GM23338 (cell line): ENCODE data around the gene MRPL38. TPM values are rescaled to one million over a fixed set of nuclear protein-coding genes. Genes with fewer than 3 reads are reported as not detected.

ENCODE experiments used
- ATAC-seq: fragments of 200-7000 bp; cut with Tn5 transposase; 3 replicates; pipeline ENCODE4 v1.9.1; 2020
- DNase-seq: peaks from one replicate; pipeline ENCODE4 v3.0.0-alpha.2; 2015; ENCODE audit warnings: low spot score
- H2AFZ ChIP-seq: fragments of 200-600 bp; sonication (generic); 2 replicates; pipeline ENCODE4 v1.8.0; 2016; ENCODE audit warnings: antibody characterized with exemption, mild to moderate bottlenecking, moderate library complexity
- H3F3A ChIP-seq: fragments of 200-600 bp; sonication (generic); replicated peaks from 2 replicates; pipeline ENCODE4 v1.8.0; 2017; ENCODE audit warnings: antibody characterized with exemption, mixed run types, low read depth
- H3K27ac ChIP-seq: fragments of 200-600 bp; sonication (generic); 2 replicates; pipeline ENCODE4 v1.6.1; 2016; ENCODE audit warnings: low read depth
- H3K27me3 ChIP-seq: fragments of 200-600 bp; sonication (generic); 2 replicates; pipeline ENCODE4 v1.8.0; 2016; ENCODE audit warnings: mild to moderate bottlenecking, mixed run types, moderate library complexity; ENCODE audit not compliant: insufficient read depth
- H3K36me3 ChIP-seq: fragments of 200-600 bp; sonication (generic); 2 replicates; pipeline ENCODE4 v1.8.0; 2016; ENCODE audit warnings: mild to moderate bottlenecking; ENCODE audit not compliant: insufficient read depth
- H3K4me1 ChIP-seq: fragments of 200-600 bp; sonication (generic); 2 replicates; pipeline ENCODE4 v1.8.0; 2016; ENCODE audit warnings: mild to moderate bottlenecking, moderate library complexity; ENCODE audit not compliant: insufficient read depth
- H3K4me2 ChIP-seq: fragments of 200-600 bp; sonication (generic); 2 replicates; pipeline ENCODE4 v1.7.1; 2017; ENCODE audit warnings: mixed run types
- H3K4me3 ChIP-seq: fragments of 200-600 bp; sonication (generic); 2 replicates; pipeline ENCODE4 v1.6.1; 2016; ENCODE audit warnings: mixed run types
- H3K79me2 ChIP-seq: fragments of 200-600 bp; sonication (generic); replicated peaks from 2 replicates; pipeline ENCODE4 v1.8.0; 2017; ENCODE audit warnings: mild to moderate bottlenecking; ENCODE audit not compliant: insufficient read depth
- H3K9me2 ChIP-seq: fragments of 200-600 bp; sonication (generic); 2 replicates; pipeline ENCODE4 v1.8.0; 2017; ENCODE audit not compliant: insufficient read depth
- H4K20me1 ChIP-seq: fragments of 200-600 bp; sonication (generic); replicated peaks from 2 replicates; pipeline ENCODE4 v1.8.0; 2017; ENCODE audit warnings: mild to moderate bottlenecking; ENCODE audit not compliant: insufficient read depth
- H3K27ac Mint-ChIP-seq: 2 replicates; pipeline ENCODE4 v1.8.0; 2020; ENCODE audit warnings: inconsistent platforms, mild to moderate bottlenecking, moderate library complexity, mixed read lengths
- H3K27me3 Mint-ChIP-seq: 3 replicates; pipeline ENCODE4 v1.8.0; 2022; ENCODE audit warnings: low read depth, mild to moderate bottlenecking, moderate library complexity, mixed read lengths, inconsistent platforms; ENCODE audit not compliant: insufficient read depth, poor library complexity
- H3K36me3 Mint-ChIP-seq: 3 replicates; pipeline ENCODE4 v1.8.0; 2021; ENCODE audit warnings: low read depth, mild to moderate bottlenecking, inconsistent platforms, moderate library complexity, mixed read lengths
- H3K4me1 Mint-ChIP-seq: 3 replicates; pipeline ENCODE4 v1.8.0; 2020; ENCODE audit warnings: mild to moderate bottlenecking, inconsistent platforms, mixed read lengths
- H3K4me3 Mint-ChIP-seq: 3 replicates; pipeline ENCODE4 v1.8.0; 2021; ENCODE audit warnings: moderate library complexity, mild to moderate bottlenecking, inconsistent platforms, mixed read lengths
- H3K9me3 Mint-ChIP-seq: 3 replicates; pipeline ENCODE4 v1.8.0; 2020; ENCODE audit warnings: moderate library complexity, mild to moderate bottlenecking, inconsistent platforms, mixed read lengths
- CTCF ChIP-seq, 2 experiments: fragments of 200-600 bp in 1 of 2; sonication (generic) in 1 of 2; conservative IDR thresholded peaks; 2 replicates each; pipeline versions ENCODE4 v1.5.1 to v1.6.1; 2016 to 2017; ENCODE audit warnings: antibody characterized with exemption in 2 of 2, low read depth in 2 of 2, mild to moderate bottlenecking in 2 of 2, moderate library complexity in 1 of 2
- EZH2 ChIP-seq: fragments of 200-600 bp; sonication (generic); IDR thresholded peaks from one replicate; pipeline ENCODE4 v1.8.0; 2017; ENCODE audit warnings: antibody characterized with exemption, mild to moderate bottlenecking, low read depth; ENCODE audit not compliant: unreplicated experiment
- EZH2phosphoT487 ChIP-seq: fragments of 200-600 bp; sonication (generic); IDR thresholded peaks from one replicate; pipeline ENCODE4 v1.8.1; 2018; ENCODE audit warnings: antibody characterized with exemption; ENCODE audit not compliant: unreplicated experiment
- polyA plus RNA-seq: library from polyadenylated mRNA; unstranded; fragments of >200 nt; fragmentation: Nextera tagmentation; extraction: Ambion mirVana; gene quantifications from 2 replicates; pipeline ENCODE4 v1.2.1, GENCODE V29; 2016
- total RNA-seq: library from RNA; depleted of rRNA; stranded (reverse); fragments of >200 nt; shearing (Covaris generic); gene quantifications from 2 replicates; pipeline ENCODE4 v1.2.3, GENCODE V29; 2014

Gene MRPL38
- total and polyA plus RNA-seq, 2 experiments from 2014 or later = 63.6 to 90.0 TPM

GRCh38 chr17:75878174-75878998 lies 26.3 kb downstream of the MRPL38 start, which contains the start of gene TRIM47:
Gene TRIM47, minus strand, starts transcription at chr17:75878581. Its CDS starts 33 bp downstream, at chr17:75878548.
- Mint-ChIP-seq H3K27me3 (peaks cover 40% of the 10 kb centered on the region), H3K4me1 (peaks cover 16% of the 10 kb centered on the region), H3K4me3 (peak within 1 kb of the TSS; percentile 72), H3K9me3 (no peaks in the 10 kb centered on the region), H3K36me3 (no peaks in the 10 kb centered on the region; the same call in 2 of the 3 replicates), H3K27ac (no peak within 1 kb of the TSS)
- ATAC-seq (peak; percentile 18), DNase-seq (peak; percentile 77)
- Histone ChIP-seq H3K27ac (no peak within 1 kb of the TSS), H2AFZ (peak within 1 kb of the TSS; percentile 99), H3K4me2 (peak within 1 kb of the TSS; percentile 97), H3F3A (peaks cover 29% of the 10 kb centered on the region), H3K4me3 (peak within 1 kb of the TSS; percentile 83), H3K9me2 (no peaks in the 10 kb centered on the region), H3K79me2 (no peaks in the 10 kb centered on the region), H3K4me1 (peaks cover 7% of the 10 kb centered on the region; the same call in 1 of the 2 replicates), H3K36me3 (no peaks in the 10 kb centered on the region), H3K27me3 (peaks cover 37% of the 10 kb centered on the region), H4K20me1 (no peaks in the 10 kb centered on the region)
- TF ChIP-seq EZH2 (peak; percentile 25), EZH2phosphoT487 (no peak), CTCF (conservative IDR thresholded peaks at IDR 0.05; ENCODE audit: low read depth in 2 of 2) (0 out of 4 replicates have a peak, but pooled peaks of 1 of the 2 experiments have one; percentile 1)

- H3K27ac Mint-ChIP-seq = no peak overlapping the region
- peaks cover 16% of the 10 kb centered on the region for H3K4me1 Mint-ChIP-seq
- no peaks in the 10 kb centered on the region for H3K9me3 Mint-ChIP-seq
- H3F3A ChIP-seq = peaks cover 29% of the 10 kb centered on the region
- no peak overlapping the region for H3K27ac ChIP-seq
- H4K20me1 ChIP-seq = no peaks in the 10 kb centered on the region
- H3K4me1 ChIP-seq = peaks cover 10% of the 10 kb centered on the region; the same call in 1 of the 2 replicates
- H3K4me3 ChIP-seq = peak overlapping the region; percentile 83
- H3K36me3 Mint-ChIP-seq = no peaks in the 10 kb centered on the region; the same call in 2 of the 3 replicates
- TF ChIP-seq EZH2 (no peak), CTCF (conservative IDR thresholded peaks at IDR 0.05; ENCODE audit: low read depth in 2 of 2) (peak; percentile 45 to 47; a peak in 3 of 4 replicates)
- H3K27me3 ChIP-seq = peaks cover 37% of the 10 kb centered on the region
- DNase-seq = peak; percentile 91
- H3K27me3 Mint-ChIP-seq = peaks cover 40% of the 10 kb centered on the region
- peak overlapping the region; percentile 97 for H3K4me2 ChIP-seq
- no peaks in the 10 kb centered on the region for H3K9me2 ChIP-seq
- peak overlapping the region; percentile 72 for H3K4me3 Mint-ChIP-seq
- ATAC-seq = peak; percentile 79
- H3K79me2 ChIP-seq = no peaks in the 10 kb centered on the region
- no peaks in the 10 kb centered on the region for H3K36me3 ChIP-seq
- H2AFZ ChIP-seq = peak overlapping the region; percentile 99
These were observed 26.9 kb downstream of the MRPL38 start for GRCh38 chr17:75877752-75878173.
